GM12892 (cell line): ENCODE results near the gene GPAT2.
"Not testable (repeated sequence)": the region's sequence is repeated elsewhere in the genome, so short reads cannot be mapped to it uniquely, and the experiment has no call there.

Experiments used
- DNase-seq: peaks from one replicate; pipeline ENCODE4 v3.0.0; 2011; ENCODE audit not compliant: insufficient read length
- FAIRE-seq: peaks from 2 replicates; lab custom pipeline; 2011; peaks lifted over from hg19 to GRCh38; lab: Jason Lieb, UNC
- POLR2A ChIP-seq: IDR thresholded peaks from 2 replicates; pipeline ENCODE4 v1.6.1; 2011; ENCODE audit warnings: low read depth, low read length, control low read depth

The GPAT2 gene

DNA sequence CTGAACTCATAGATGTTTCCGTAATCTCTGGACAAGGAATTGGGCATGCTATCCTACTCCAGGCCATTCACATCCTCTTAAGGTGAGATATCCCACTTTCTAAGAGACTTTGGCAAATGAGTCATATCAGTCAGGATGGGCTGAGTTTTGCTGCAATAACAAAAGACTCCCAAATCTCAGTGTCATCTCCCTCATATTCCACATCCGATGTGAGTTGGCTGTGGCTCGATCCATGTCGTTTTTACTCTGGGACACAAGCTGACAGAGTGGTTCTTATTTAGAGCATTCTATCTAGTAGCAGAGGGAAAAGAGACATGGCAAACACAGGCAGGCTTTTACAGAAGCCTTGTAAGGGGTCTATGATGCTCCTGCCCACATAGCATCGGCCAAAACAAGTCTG is 28.5 kb downstream of the GPAT2 start:
- not testable (repeated sequence) for FAIRE-seq

GRCh38 chr2:95992520-95993272 is 42.0 kb downstream of the GPAT2 start:
- not testable (repeated sequence) for DNase-seq
- FAIRE-seq, result peak; percentile 78

More for the DNA sequence above, 28.5 kb downstream of the GPAT2 start:
- not testable (repeated sequence) for DNase-seq

- not testable (repeated sequence) for FAIRE-seq, DNase-seq
Measured at GRCh38 chr2:95992102-95992501, 42.6 kb downstream of the GPAT2 start.

DNA sequence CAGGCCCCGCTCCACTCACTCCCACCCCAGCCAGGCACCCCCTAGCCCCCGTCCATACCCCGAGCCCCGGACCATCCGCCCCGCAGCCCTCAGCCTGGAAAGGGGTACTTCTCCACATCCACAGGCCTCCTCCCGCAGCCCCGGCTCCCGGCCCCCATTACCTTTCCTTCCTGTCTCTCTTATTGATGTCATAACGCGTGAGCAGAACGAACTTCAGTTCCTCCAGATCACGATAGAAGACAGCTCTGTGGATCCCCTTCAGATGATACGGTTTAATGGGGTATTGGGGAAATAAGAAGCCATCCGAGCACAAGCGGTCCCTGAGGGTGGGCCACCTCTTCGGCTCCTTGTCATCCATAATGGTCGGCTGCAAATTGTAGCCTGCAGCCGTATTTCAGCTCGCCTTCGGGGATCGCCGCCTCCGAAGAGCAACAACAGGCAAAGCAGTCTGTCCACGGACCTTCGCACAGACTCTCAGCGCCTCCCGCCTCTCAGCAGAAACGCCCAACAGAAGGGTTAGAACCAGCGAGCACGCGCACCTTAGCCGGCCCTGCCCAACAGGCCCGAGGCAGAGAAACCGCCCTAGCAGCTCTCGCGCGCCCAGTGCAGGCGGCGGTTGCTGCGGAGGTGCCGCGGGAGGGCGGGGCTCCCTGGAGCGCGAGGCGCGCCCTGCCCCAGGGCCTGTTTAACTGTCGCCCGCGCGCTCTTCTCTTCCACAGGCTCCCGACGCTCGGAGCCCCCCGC is 43.2 kb downstream of the GPAT2 start, which contains the start of gene ANKRD36C:
ANKRD36C (minus strand) TSS at position 474 of the 744 bp plus-strand sequence; CDS start at position 358, 116 bp downstream.
- not testable (repeated sequence) for DNase-seq
- FAIRE-seq, result peak; percentile 63
- TF ChIP-seq POLR2A, result peak; percentile 25; the same call in 1 of the 2 replicates

DNA sequence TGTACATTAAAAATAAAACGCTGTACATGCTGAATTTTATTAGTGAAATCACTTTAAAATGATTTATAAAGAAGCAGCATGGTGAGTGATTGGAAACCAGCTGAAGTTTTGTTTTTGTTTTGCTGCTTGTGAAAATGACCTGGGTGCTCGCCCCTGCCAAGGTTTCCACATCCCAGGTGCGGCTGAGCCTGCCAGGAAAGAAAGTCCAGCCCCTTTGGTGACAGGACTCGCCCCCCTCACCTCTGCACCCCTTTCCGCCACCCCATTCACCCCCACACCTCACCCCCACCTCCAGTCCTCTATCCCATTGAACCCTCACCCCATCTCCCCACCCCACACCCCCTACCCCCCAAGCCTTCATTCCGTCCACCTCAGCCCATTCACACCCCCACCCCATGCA is 43.8 kb downstream of the GPAT2 start:
- not testable (repeated sequence) for FAIRE-seq, DNase-seq
